Measurements from ENCODE around the gene ATP4B.
"Not testable (repeated sequence)": the region's sequence is repeated elsewhere in the genome, so short reads cannot be mapped to it uniquely, and the experiment has no call there.

The ATP4B gene

GRCh38 chr13:113639616-113640262 lies 18.3 kb downstream of the ATP4B start:
- DNase-seq = peak; percentile 25

GRCh38 chr13:113638806-113639205 lies 19.2 kb downstream of the ATP4B start:
- DNase-seq = peak; percentile 5

- no peak for DNase-seq
These were observed 19.7 kb downstream of the ATP4B start for GRCh38 chr13:113638173-113638746.

GRCh38 chr13:113637262-113638160 lies 20.5 kb downstream of the ATP4B start:
- DNase-seq = peak; percentile 11

- no peak for DNase-seq
These were observed 21.6 kb downstream of the ATP4B start for GRCh38 chr13:113636266-113636963.

GRCh38 chr13:113635709-113636108 lies 22.3 kb downstream of the ATP4B start:
- DNase-seq = no peak

- no peak for DNase-seq
These were observed 23.0 kb downstream of the ATP4B start for GRCh38 chr13:113635048-113635420.

GRCh38 chr13:113634279-113635047 lies 23.5 kb downstream of the ATP4B start:
- DNase-seq = no peak

- DNase-seq = no peak
These were observed 24.5 kb downstream of the ATP4B start for GRCh38 chr13:113633485-113633873.

GRCh38 chr13:113632706-113633484 lies 25.1 kb downstream of the ATP4B start:
- DNase-seq = no peak

- no peak for DNase-seq
These were observed 26.5 kb downstream of the ATP4B start for GRCh38 chr13:113631341-113632095.

GRCh38 chr13:113630804-113631203 lies 27.2 kb downstream of the ATP4B start:
- no peak for DNase-seq

- DNase-seq = no peak
These were observed 27.7 kb downstream of the ATP4B start for GRCh38 chr13:113630296-113630695.

GRCh38 chr13:113629866-113630265 lies 28.1 kb downstream of the ATP4B start:
- DNase-seq = no peak

GRCh38 chr13:113628291-113629270 lies 29.4 kb downstream of the ATP4B start:
- DNase-seq = no peak

GRCh38 chr13:113627136-113627535 lies 30.9 kb downstream of the ATP4B start:
- DNase-seq = no peak

GRCh38 chr13:113625965-113626721 lies 31.9 kb downstream of the ATP4B start:
- DNase-seq = no peak

- not testable (repeated sequence) for DNase-seq
These were observed 33.2 kb downstream of the ATP4B start for GRCh38 chr13:113624640-113625304.
